HepG2 (cell line): ENCODE results near the gene PHACTR3. TPM values are rescaled to one million over a fixed set of nuclear protein-coding genes. Genes with fewer than 3 reads are reported as not detected.

Experiments used
- ATAC-seq: fragments of 200-7000 bp; cut with Tn5 transposase; 3 replicates; pipeline ENCODE4 v1.9.1; 2020; ENCODE audit warnings: mild to moderate bottlenecking, moderate library complexity
- BruUV-seq: library from RNA; stranded (reverse); fragments of 400-500 nt; replicated peaks from 2 replicates; lab custom pipeline; 2021; lab: Mats Ljungman, UMichigan
- CTCF ChIA-PET: fragments of 300-600 bp; formaldehyde crosslinking; extraction: SDS; loops from one replicate; lab custom pipeline; 2021; ENCODE audit warnings: low total read pairs, inconsistent platforms, low intra/inter-chr PET ratio; lab: Yijun Ruan, JAX
- POLR2A ChIA-PET: fragments of 350-600 bp; sonication (Branson Sonifier 250); formaldehyde crosslinking; loops from one replicate; lab custom pipeline; 2020; ENCODE audit warnings: antibody characterized with exemption, inconsistent platforms; lab: Yijun Ruan, JAX
- DNase-seq: peaks from one replicate; pipeline ENCODE4 v3.0.0-alpha.2; 2015; ENCODE audit warnings: low spot score
- FAIRE-seq: peaks from 3 replicates; lab custom pipeline; 2011; peaks lifted over from hg19 to GRCh38; lab: Jason Lieb, UNC
- H2AFZ ChIP-seq: one replicate; pipeline ENCODE4 v1.6.1; 2011; ENCODE audit warnings: low read length, inconsistent platforms
- H3K27ac ChIP-seq: fragments of 300-600 bp; 3 replicates; pipeline ENCODE4 v1.8.0; 2011; ENCODE audit warnings: mixed run types, mild to moderate bottlenecking, mixed read lengths, low read length, inconsistent platforms; ENCODE audit not compliant: insufficient read depth; ENCODE audit errors: extremely low read length
- H3K27me3 ChIP-seq, 2 experiments: fragments of 200-600 bp in 1 of 2; 2 replicates in 1 of 2; 3 replicates in 1 of 2; pipeline versions ENCODE4 v1.6.0 to v1.8.0; 2011; ENCODE audit warnings: low read length in 2 of 2, mild to moderate bottlenecking in 2 of 2, moderate library complexity in 2 of 2, inconsistent platforms in 1 of 2; ENCODE audit not compliant: insufficient read depth in 2 of 2, control insufficient read depth in 1 of 2
- H3K36me3 ChIP-seq, 2 experiments: fragments of 200-600 bp in 1 of 2; replicated peaks in 1 of 2; 2 replicates in 1 of 2; 3 replicates in 1 of 2; pipeline versions ENCODE4 v1.5.1 to v1.8.0; 2011; ENCODE audit warnings: low read length in 2 of 2, inconsistent platforms in 1 of 2; ENCODE audit not compliant: insufficient read depth in 2 of 2, control insufficient read depth in 1 of 2
- H3K4me1 ChIP-seq: 2 replicates; pipeline ENCODE4 v1.5.1; 2012; ENCODE audit warnings: low read length, inconsistent platforms; ENCODE audit not compliant: insufficient read depth
- H3K4me2 ChIP-seq: 2 replicates; pipeline ENCODE4 v1.6.0; 2011; ENCODE audit warnings: low read depth, low read length, inconsistent platforms
- H3K4me3 ChIP-seq, 3 experiments: fragments of 200-600 bp in 1 of 3; sonication (generic), shearing (Covaris generic) in 1 of 3; replicated peaks in 1 of 3; 2 replicates each; pipeline ENCODE4 v1.5.1; 2011 to 2016; ENCODE audit warnings: low read length in 3 of 3, inconsistent platforms in 2 of 3, low read depth in 2 of 3, mild to moderate bottlenecking in 2 of 3, control low read depth in 1 of 3, mixed read lengths in 1 of 3; ENCODE audit not compliant: insufficient read depth in 1 of 3
- H3K79me2 ChIP-seq: one replicate; pipeline ENCODE4 v1.6.1; 2011; ENCODE audit warnings: low read length, inconsistent platforms; ENCODE audit not compliant: insufficient read depth
- H3K9ac ChIP-seq: 2 replicates; pipeline ENCODE4 v1.6.0; 2011; ENCODE audit warnings: mild to moderate bottlenecking, low read depth, low read length, inconsistent platforms; ENCODE audit not compliant: insufficient read depth
- H3K9me3 ChIP-seq: 2 replicates; pipeline ENCODE4 v1.5.1; 2012; ENCODE audit warnings: mild to moderate bottlenecking, low read length
- H4K20me1 ChIP-seq: 2 replicates; pipeline ENCODE4 v1.6.0; 2011; ENCODE audit warnings: inconsistent platforms, mild to moderate bottlenecking, low read length, moderate library complexity; ENCODE audit not compliant: insufficient read depth
- EP300 ChIP-seq, 3 experiments: sonication (generic) in 1 of 3; formaldehyde crosslinking in 1 of 3; IDR thresholded peaks; 2 replicates each; pipeline versions ENCODE4 v1.5.1 to v1.6.1; 2011 to 2020; ENCODE audit warnings: low read depth in 2 of 3, low read length in 2 of 3, borderline replicate concordance in 1 of 3, improper control_type of control experiment in 1 of 3, mild to moderate bottlenecking in 1 of 3, missing genetic modification reagents in 1 of 3, moderate library complexity in 1 of 3
- MEIS1 ChIP-seq: sonication (generic); formaldehyde crosslinking; IDR thresholded peaks from 2 replicates; pipeline ENCODE4 v1.9.0; 2021; ENCODE audit warnings: mild to moderate bottlenecking, missing genetic modification reagents, moderate library complexity, borderline replicate concordance
- MLX ChIP-seq: IDR thresholded peaks from 2 replicates; pipeline ENCODE4 v1.6.1; 2016
- NBN ChIP-seq: fragments of 450-650 bp; conservative IDR thresholded peaks from 2 replicates; pipeline ENCODE4 v1.6.1; 2017
- ZMAT3 ChIP-seq: sonication (generic); formaldehyde crosslinking; conservative IDR thresholded peaks from 2 replicates; pipeline ENCODE4 v1.7.0; 2021; ENCODE audit warnings: missing genetic modification reagents
- ZNF18 ChIP-seq: sonication (generic); formaldehyde crosslinking; IDR thresholded peaks from 2 replicates; pipeline ENCODE4 v1.8.0; 2022; ENCODE audit warnings: mild to moderate bottlenecking, missing genetic modification reagents; ENCODE audit not compliant: insufficient replicate concordance
- ZNF33B ChIP-seq: sonication (generic); formaldehyde crosslinking; IDR thresholded peaks from 2 replicates; pipeline ENCODE4 v1.5.1; 2020; ENCODE audit warnings: mild to moderate bottlenecking, missing genetic modification reagents
- ZNF460 ChIP-seq: sonication (generic); formaldehyde crosslinking; IDR thresholded peaks from 2 replicates; pipeline ENCODE4 v1.5.1; 2020; ENCODE audit warnings: missing genetic modification reagents, mild to moderate bottlenecking, borderline replicate concordance
- ZNF616 ChIP-seq: sonication (generic); formaldehyde crosslinking; IDR thresholded peaks from 2 replicates; pipeline ENCODE4 v1.5.0; 2020; ENCODE audit warnings: low read depth, mild to moderate bottlenecking, missing genetic modification reagents
- ZNF646 ChIP-seq: sonication (generic); formaldehyde crosslinking; IDR thresholded peaks from 2 replicates; pipeline ENCODE4 v1.9.0; 2021; ENCODE audit warnings: mild to moderate bottlenecking, missing genetic modification reagents
- ZNF674 ChIP-seq: sonication (generic); formaldehyde crosslinking; IDR thresholded peaks from 2 replicates; pipeline ENCODE4 v1.5.0; 2020; ENCODE audit warnings: low read depth, mild to moderate bottlenecking, missing genetic modification reagents
- ZSCAN25 ChIP-seq: sonication (generic); formaldehyde crosslinking; IDR thresholded peaks from 2 replicates; pipeline ENCODE4 v1.8.0; 2022; ENCODE audit warnings: mild to moderate bottlenecking, missing genetic modification reagents
- WGBS: methylation state at CpG from one replicate; pipeline ENCODE4 v1.1.6; 2017; ENCODE audit warnings: low lambda C conversion rate; 5-methylcytosine and 5-hydroxymethylcytosine counted together
- in situ Hi-C: cut with HindIII; loops from 2 replicates; pipeline ENCODE4 v1.10.0; 2017; ENCODE audit warnings: low pct_unique_long_range_greater_than_20kb; ENCODE audit not compliant: extremely low pct_ligation_motif_present
- intact Hi-C: fragments of 100-400 bp; cut with micrococcal nuclease; formaldehyde crosslinking; loops from one replicate; pipeline ENCODE4 v1.10.0; 2022; ENCODE audit not compliant: unreplicated experiment
- polyA plus RNA-seq, 8 experiments: library from polyadenylated mRNA; depleted of rRNA in 3 of 8; stranded (reverse) in 7 of 8; unstranded in 1 of 8; fragments of >200 nt; fragmentation: Illumina TruSeq in 4 of 8; extraction: Trizol in 4 of 8; gene quantifications; 2 replicates each; pipeline versions ENCODE4 v1.2.1 to v1.2.3, GENCODE V29; 2011 to 2016; ENCODE audit warnings: low read depth in 4 of 8, missing spikeins in 1 of 8, mixed read lengths in 1 of 8; ENCODE audit not compliant: insufficient read depth in 1 of 8
- total RNA-seq, 5 experiments: library from RNA; depleted of rRNA; stranded (reverse); fragments of >200 nt; fragmentation: Illumina TruSeq; extraction: Trizol; gene quantifications; 2 replicates each; pipeline ENCODE4 v1.2.3, GENCODE V29; 2016; ENCODE audit warnings: low read depth in 1 of 5

The PHACTR3 gene
- total and polyA plus RNA-seq, 2 of the 13 experiments (the other 11 are each of a cell fraction or from before 2014, with no cell fraction given) = not detected

- DNase-seq (no peak), FAIRE-seq (no peak), ATAC-seq (no peak)
- 8% methylated on average over 16 of the region's 16 CpGs for WGBS
- Histone ChIP-seq H3K27me3 (peaks cover 8 to 49% of the 10 kb centered on the region in 2 experiments; a peak in 3 of 5 replicates), H3K79me2 (no peaks in the 10 kb centered on the region), H3K36me3 (no peaks in the 10 kb centered on the region), H3K4me1 (no peaks in the 10 kb centered on the region), H2AFZ (no peak overlapping the region), H3K9me3 (no peaks in the 10 kb centered on the region), H3K27ac (no peak overlapping the region), H3K9ac (no peak overlapping the region), H3K4me3 (no peak overlapping the region), H4K20me1 (no peaks in the 10 kb centered on the region), H3K4me2 (no peak overlapping the region)
- intact Hi-C loops (no loop called here), in situ Hi-C loops (loop anchor here (10.0 kb wide), 1 partner anchor 55 kb away; no protein-coding TSS in a partner anchor)
- CTCF ChIA-PET = no interaction called here
- POLR2A ChIA-PET = no interaction called here
- TF ChIP-seq ZNF646 (CRISPR knock-in tag) = no peak
- no peak for TF ChIP-seq MEIS1 (CRISPR knock-in tag)
- no peak for TF ChIP-seq NBN
- TF ChIP-seq MLX (CRISPR knock-in tag) = no peak
- no peak for TF ChIP-seq ZNF33B
- TF ChIP-seq ZNF616 (CRISPR knock-in tag) = no peak
- TF ChIP-seq ZNF18 (CRISPR knock-in tag) = no peak
- TF ChIP-seq ZMAT3 (CRISPR knock-in tag) = no peak
- TF ChIP-seq EP300 (IDR thresholded peaks at IDR 0.05; ENCODE audit: low read depth in 2 of 2, low read length in 2 of 2) = no peak
- TF ChIP-seq EP300 (CRISPR knock-in tag; IDR thresholded peaks at IDR 0.05; ENCODE audit: borderline replicate concordance) = no peak
- TF ChIP-seq ZNF460 (CRISPR knock-in tag) = no peak
- TF ChIP-seq ZNF674 = no peak
- TF ChIP-seq ZSCAN25 = no peak
- BruUV-seq = no TSS peak
These were observed 25.1 kb downstream of the PHACTR3 start for GRCh38 chr20:59629141-59630045.
